H9 (cell line): Measurements from ENCODE around the gene TRPV4. TPM values are rescaled to one million over a fixed set of nuclear protein-coding genes. Genes with fewer than 3 reads are reported as not detected.

Experiments
- DNase-seq: peaks from one replicate; pipeline ENCODE4 v3.0.0-alpha.2; 2017
- H2AFZ ChIP-seq: one replicate; pipeline ENCODE4 v1.6.1; 2013; ENCODE audit warnings: mild to moderate bottlenecking, low read length, control low read depth, moderate library complexity
- H2AK5ac ChIP-seq: 2 replicates; pipeline ENCODE4 v1.6.1; 2013; ENCODE audit warnings: low read length, control low read depth, mixed read lengths; ENCODE audit not compliant: insufficient read length
- H2BK120ac ChIP-seq: one replicate; pipeline ENCODE4 v1.6.1; 2013; ENCODE audit warnings: low read depth, mild to moderate bottlenecking, low read length, control low read depth, inconsistent platforms; ENCODE audit not compliant: poor library complexity, severe bottlenecking
- H2BK12ac ChIP-seq: 2 replicates; pipeline ENCODE4 v1.6.1; 2013; ENCODE audit warnings: low read length, control low read depth, mixed read lengths, low read depth; ENCODE audit not compliant: insufficient read length
- H2BK15ac ChIP-seq: 2 replicates; pipeline ENCODE4 v1.6.1; 2013; ENCODE audit warnings: low read depth, low read length, control low read depth
- H2BK20ac ChIP-seq: one replicate; pipeline ENCODE4 v1.6.1; 2013; ENCODE audit warnings: low read depth, mild to moderate bottlenecking, low read length, control low read depth, inconsistent platforms; ENCODE audit not compliant: poor library complexity, severe bottlenecking
- H2BK5ac ChIP-seq: 2 replicates; pipeline ENCODE4 v1.6.1; 2013; ENCODE audit warnings: low read length, control low read depth, mixed read lengths; ENCODE audit not compliant: insufficient read length
- H3K14ac ChIP-seq: 2 replicates; pipeline ENCODE4 v1.6.1; 2013; ENCODE audit warnings: low read length, control low read depth; ENCODE audit not compliant: insufficient read depth
- H3K18ac ChIP-seq: 2 replicates; pipeline ENCODE4 v1.6.1; 2013; ENCODE audit warnings: low read depth, mild to moderate bottlenecking, mixed read lengths, low read length, control low read depth; ENCODE audit not compliant: insufficient read length
- H3K23ac ChIP-seq: 2 replicates; pipeline ENCODE4 v1.6.1; 2013; ENCODE audit warnings: low read length, control low read depth, mixed read lengths, low read depth; ENCODE audit not compliant: insufficient read length
- H3K23me2 ChIP-seq: 2 replicates; pipeline ENCODE4 v1.6.1; 2013; ENCODE audit warnings: low read depth, mild to moderate bottlenecking, mixed read lengths, low read length, control low read depth; ENCODE audit not compliant: insufficient read length, poor library complexity, severe bottlenecking
- H3K27ac ChIP-seq: 2 replicates; pipeline ENCODE4 v1.5.1; 2013; ENCODE audit warnings: low read length, control low read depth, mixed read lengths, low read depth; ENCODE audit not compliant: insufficient read length
- H3K27me3 ChIP-seq: 2 replicates; pipeline ENCODE4 v1.6.1; 2013; ENCODE audit warnings: low read length, control low read depth, inconsistent platforms; ENCODE audit not compliant: insufficient read depth
- H3K4ac ChIP-seq: 2 replicates; pipeline ENCODE4 v1.6.1; 2013; ENCODE audit warnings: low read depth, mild to moderate bottlenecking, control low read depth, inconsistent platforms, low read length, moderate library complexity
- H3K4me1 ChIP-seq: 2 replicates; pipeline ENCODE4 v1.6.1; 2013; ENCODE audit warnings: low read length, control low read depth, inconsistent platforms; ENCODE audit not compliant: insufficient read depth
- H3K4me2 ChIP-seq: 2 replicates; pipeline ENCODE4 v1.6.1; 2013; ENCODE audit warnings: low read length, control low read depth, mixed read lengths; ENCODE audit not compliant: insufficient read length, insufficient read depth
- H3K56ac ChIP-seq: 2 replicates; pipeline ENCODE4 v1.6.1; 2013; ENCODE audit warnings: low read depth, mild to moderate bottlenecking, mixed read lengths, low read length, control low read depth; ENCODE audit not compliant: insufficient read length
- H3K79me1 ChIP-seq: 2 replicates; pipeline ENCODE4 v1.6.1; 2013; ENCODE audit warnings: low read depth, mild to moderate bottlenecking, moderate library complexity, low read length, control low read depth, inconsistent platforms; ENCODE audit not compliant: insufficient read depth, poor library complexity, severe bottlenecking
- H3K79me2 ChIP-seq: 2 replicates; pipeline ENCODE4 v1.6.1; 2013; ENCODE audit warnings: low read length, control low read depth, inconsistent platforms; ENCODE audit not compliant: insufficient read depth
- H3K9ac ChIP-seq: 2 replicates; pipeline ENCODE4 v1.6.1; 2013; ENCODE audit warnings: low read length, control low read depth, mixed read lengths; ENCODE audit not compliant: insufficient read length; ENCODE audit errors: extremely low read depth
- H3K9me3 ChIP-seq: one replicate; pipeline ENCODE4 v1.6.1; 2013; ENCODE audit warnings: low read depth, low read length, inconsistent platforms; ENCODE audit not compliant: control insufficient read depth
- H3T11ph ChIP-seq: one replicate; pipeline ENCODE4 v1.6.1; 2013; ENCODE audit warnings: mild to moderate bottlenecking, low read length, control low read depth, inconsistent platforms
- H4K20me1 ChIP-seq: one replicate; pipeline ENCODE4 v1.6.1; 2013; ENCODE audit not compliant: control insufficient read depth, insufficient read length, insufficient read depth
- H4K5ac ChIP-seq: 2 replicates; pipeline ENCODE4 v1.6.1; 2013; ENCODE audit warnings: low read depth, mild to moderate bottlenecking, mixed read lengths, low read length, control low read depth; ENCODE audit not compliant: insufficient read length
- H4K8ac ChIP-seq: replicated peaks from 2 replicates; pipeline ENCODE4 v1.6.1; 2013; ENCODE audit warnings: low read length, control low read depth, mixed read lengths, low read depth; ENCODE audit not compliant: insufficient read length
- H4K91ac ChIP-seq: 2 replicates; pipeline ENCODE4 v1.6.1; 2013; ENCODE audit warnings: low read depth, mild to moderate bottlenecking, moderate library complexity, mixed read lengths, low read length, control low read depth; ENCODE audit not compliant: insufficient read length
- H3K27ac Mint-ChIP-seq, 3 experiments: 2 replicates in 2 of 3; 3 replicates in 1 of 3; pipeline ENCODE4 v1.8.0; 2020 to 2021; ENCODE audit warnings: mixed read lengths in 3 of 3, mild to moderate bottlenecking in 1 of 3, moderate library complexity in 1 of 3
- H3K27me3 Mint-ChIP-seq: 2 replicates; pipeline ENCODE4 v1.8.0; 2021; ENCODE audit warnings: low read depth, mild to moderate bottlenecking, moderate library complexity, mixed read lengths
- H3K36me3 Mint-ChIP-seq, 3 experiments: 2 replicates in 2 of 3; 3 replicates in 1 of 3; pipeline ENCODE4 v1.8.0; 2020 to 2021; ENCODE audit warnings: low read depth in 3 of 3, mixed read lengths in 3 of 3; ENCODE audit not compliant: insufficient read depth in 1 of 3
- H3K4me1 Mint-ChIP-seq, 2 experiments: 2 replicates each; pipeline ENCODE4 v1.8.0; 2020; ENCODE audit warnings: mixed read lengths in 2 of 2
- H3K4me3 Mint-ChIP-seq, 2 experiments: 2 replicates in 1 of 2; 3 replicates in 1 of 2; pipeline ENCODE4 v1.8.0; 2020 to 2021; ENCODE audit warnings: mild to moderate bottlenecking in 2 of 2, mixed read lengths in 2 of 2, moderate library complexity in 1 of 2
- H3K9me3 Mint-ChIP-seq, 2 experiments: 2 replicates in 1 of 2; 3 replicates in 1 of 2; pipeline ENCODE4 v1.8.0; 2020; ENCODE audit warnings: mild to moderate bottlenecking in 2 of 2, mixed read lengths in 2 of 2, moderate library complexity in 1 of 2
- WGBS: extraction: QIAGEN DNeasy Blood & Tissue Kit; methylation state at CpG from one replicate; pipeline ENCODE4 v1.1.7; 2013; ENCODE audit warnings: missing lambda C conversion rate, low lambda C conversion rate, mixed read lengths; ENCODE audit not compliant: insufficient read length; ENCODE audit errors: extremely low coverage; 5-methylcytosine and 5-hydroxymethylcytosine counted together
- total RNA-seq: library from RNA; stranded (reverse); gene quantifications from 2 replicates; pipeline ENCODE4 v1.2.1, GENCODE V29; 2021
- TF ChIP-seq, protein P1 (sequence below): fragments of 200-600 bp; sonication (generic); conservative IDR thresholded peaks from 3 replicates; pipeline ENCODE4 v1.8.0; 2021; ENCODE audit warnings: antibody characterized with exemption, mild to moderate bottlenecking

The TRPV4 gene
- total RNA-seq, 1 experiment from 2014 or later, result 4.9 TPM

DNA sequence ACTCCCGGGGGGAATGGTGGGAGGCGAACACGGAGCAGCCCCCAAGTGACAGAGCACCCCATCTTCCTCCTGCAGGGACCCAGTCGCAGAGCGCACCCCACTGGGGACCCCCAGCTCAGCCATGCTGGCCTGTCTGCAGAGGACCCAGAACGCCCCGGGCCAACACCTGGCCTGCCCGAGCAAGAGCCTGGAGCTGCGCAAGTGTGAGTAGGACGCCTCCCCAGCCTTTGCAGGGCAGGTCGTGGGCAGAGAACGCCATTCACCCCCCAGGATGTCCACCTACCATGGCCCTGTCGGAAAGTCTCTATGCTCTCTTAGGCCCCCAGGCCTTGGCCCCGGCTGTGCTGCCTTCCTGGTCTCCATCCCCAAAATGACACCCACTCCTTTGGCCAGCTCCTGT lies 89.2 kb downstream of the TRPV4 start:
- no peak overlapping the region for H2AK5ac ChIP-seq
- no peak overlapping the region for H2AFZ ChIP-seq
- no peaks in the 10 kb centered on the region for H3K79me1 ChIP-seq
- H4K20me1 ChIP-seq, result no peaks in the 10 kb centered on the region
- H3K27ac ChIP-seq, result no peak overlapping the region
- H3K56ac ChIP-seq, result no peak overlapping the region
- no peak overlapping the region for H2BK20ac ChIP-seq
- no peak overlapping the region for H3T11ph ChIP-seq
- H3K27me3 ChIP-seq, result no peaks in the 10 kb centered on the region
- H3K27ac Mint-ChIP-seq, result 0 out of 7 replicates have a peak overlapping the region, but pooled peaks of 1 of the 3 experiments have one; percentile 34
- H3K9me3 Mint-ChIP-seq, result no peaks in the 10 kb centered on the region; a peak in 2 of 5 replicates
- no peak overlapping the region for H4K8ac ChIP-seq
- no peak overlapping the region for H2BK120ac ChIP-seq
- no peaks in the 10 kb centered on the region for H3K23me2 ChIP-seq
- no peak overlapping the region for H2BK15ac ChIP-seq
- H3K27me3 Mint-ChIP-seq, result no peaks in the 10 kb centered on the region; the same call in 1 of the 2 replicates
- H3K4me1 Mint-ChIP-seq, result peaks cover 5 to 7% of the 10 kb centered on the region in 2 experiments
- H3K79me2 ChIP-seq, result no peaks in the 10 kb centered on the region
- no peaks in the 10 kb centered on the region; the same call in 1 of the 2 replicates for H3K4me1 ChIP-seq
- no peak overlapping the region for H3K4me2 ChIP-seq
- no peak for DNase-seq
- no peaks in the 10 kb centered on the region for H3K36me3 Mint-ChIP-seq
- no peak overlapping the region for H2BK5ac ChIP-seq
- no peak overlapping the region for H4K5ac ChIP-seq
- no peak overlapping the region for H4K91ac ChIP-seq
- no peaks in the 10 kb centered on the region for H3K9me3 ChIP-seq
- TF ChIP-seq, protein P1, sequence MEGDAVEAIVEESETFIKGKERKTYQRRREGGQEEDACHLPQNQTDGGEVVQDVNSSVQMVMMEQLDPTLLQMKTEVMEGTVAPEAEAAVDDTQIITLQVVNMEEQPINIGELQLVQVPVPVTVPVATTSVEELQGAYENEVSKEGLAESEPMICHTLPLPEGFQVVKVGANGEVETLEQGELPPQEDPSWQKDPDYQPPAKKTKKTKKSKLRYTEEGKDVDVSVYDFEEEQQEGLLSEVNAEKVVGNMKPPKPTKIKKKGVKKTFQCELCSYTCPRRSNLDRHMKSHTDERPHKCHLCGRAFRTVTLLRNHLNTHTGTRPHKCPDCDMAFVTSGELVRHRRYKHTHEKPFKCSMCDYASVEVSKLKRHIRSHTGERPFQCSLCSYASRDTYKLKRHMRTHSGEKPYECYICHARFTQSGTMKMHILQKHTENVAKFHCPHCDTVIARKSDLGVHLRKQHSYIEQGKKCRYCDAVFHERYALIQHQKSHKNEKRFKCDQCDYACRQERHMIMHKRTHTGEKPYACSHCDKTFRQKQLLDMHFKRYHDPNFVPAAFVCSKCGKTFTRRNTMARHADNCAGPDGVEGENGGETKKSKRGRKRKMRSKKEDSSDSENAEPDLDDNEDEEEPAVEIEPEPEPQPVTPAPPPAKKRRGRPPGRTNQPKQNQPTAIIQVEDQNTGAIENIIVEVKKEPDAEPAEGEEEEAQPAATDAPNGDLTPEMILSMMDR, result no peak
- no peak overlapping the region for H3K14ac ChIP-seq
- H2BK12ac ChIP-seq, result no peak overlapping the region
- no CpG with 5 or more reads among the region's 14 CpGs for WGBS
- no peak overlapping the region for H3K23ac ChIP-seq
- H3K4ac ChIP-seq, result no peak overlapping the region
- H3K4me3 Mint-ChIP-seq, result no peak overlapping the region; a peak in 1 of 5 replicates
- H3K9ac ChIP-seq, result no peak overlapping the region
- no peak overlapping the region for H3K18ac ChIP-seq
